Stimulated activated naive CD4-positive, alpha-beta T cell treated with Interleukin-2 at 50 U/mL for 16 hours (primary cell): Measurements from ENCODE around the gene LAMB4.

Source experiments
- DNase-seq: peaks from one replicate; lab custom pipeline; 2025; lab: John Stamatoyannopoulos, UW

Gene LAMB4

GRCh38 chr7:107995184-107996071 is 134.7 kb downstream of the LAMB4 start:
- no peak for DNase-seq

GRCh38 chr7:107994421-107995030 is 135.6 kb downstream of the LAMB4 start:
- no peak for DNase-seq

GRCh38 chr7:107993891-107994291 is 136.3 kb downstream of the LAMB4 start:
- DNase-seq = no peak

GRCh38 chr7:107989618-107990373 is 140.4 kb downstream of the LAMB4 start:
- no peak for DNase-seq

- no peak for DNase-seq
Measured at GRCh38 chr7:107982918-107983389, 147.2 kb downstream of the LAMB4 start.

GRCh38 chr7:107982042-107982840 is 147.9 kb downstream of the LAMB4 start:
- DNase-seq = no peak

- no peak for DNase-seq
Measured at GRCh38 chr7:107981466-107981865, 148.7 kb downstream of the LAMB4 start.

GRCh38 chr7:107980671-107981190 is 149.4 kb downstream of the LAMB4 start:
- DNase-seq = no peak

- no peak for DNase-seq
Measured at GRCh38 chr7:107980171-107980570, 150.0 kb downstream of the LAMB4 start.

- DNase-seq = no peak
Measured at GRCh38 chr7:107978815-107979408, 151.2 kb downstream of the LAMB4 start.

GRCh38 chr7:107977048-107977447 is 153.1 kb downstream of the LAMB4 start:
- DNase-seq = no peak

- no peak for DNase-seq
Measured at GRCh38 chr7:107976620-107977019, 153.5 kb downstream of the LAMB4 start.

GRCh38 chr7:107975394-107976013 is 154.7 kb downstream of the LAMB4 start:
- no peak for DNase-seq

- no peak for DNase-seq
Measured at GRCh38 chr7:107973861-107974260, 156.3 kb downstream of the LAMB4 start.
